ENCODE data around the gene CDHR2.

CDHR2 gene

DNA sequence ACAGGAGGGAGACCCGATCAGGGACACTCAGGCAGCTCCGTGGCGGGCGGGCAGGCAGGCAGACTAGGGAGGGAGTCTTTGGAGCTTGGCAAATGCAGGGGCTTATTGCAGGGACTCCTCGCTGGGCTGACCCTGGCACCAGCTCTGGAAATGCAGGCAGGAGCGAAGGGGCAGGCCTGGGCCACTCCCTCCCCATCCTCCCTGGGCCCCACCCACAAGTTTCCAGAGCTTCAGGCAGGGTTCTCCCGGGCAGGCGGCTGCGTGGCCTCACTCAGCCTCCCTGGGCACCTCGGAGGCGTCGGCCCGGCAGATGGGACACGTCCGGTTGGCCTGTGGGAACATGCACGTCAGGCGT, 20.4 kb upstream of the CDHR2 start:
- H3K27ac ChIP-seq (ENCODE audit: low read depth, low read length): no peak overlapping the region
- peaks cover 2% of the 10 kb centered on the region for H3K79me2 ChIP-seq (ENCODE audit: control insufficient read depth, insufficient read depth, low read length, unreplicated experiment)
- no peak overlapping the region for H2AFZ ChIP-seq (ENCODE audit: low read length, unreplicated experiment)
- H3K4me1 ChIP-seq (ENCODE audit: control insufficient read depth, insufficient read depth, low read length, unreplicated experiment): peaks cover 9% of the 10 kb centered on the region
- H3K4me3 ChIP-seq (ENCODE audit: low read depth, low read length): no peak overlapping the region
- H3K27me3 ChIP-seq (ENCODE audit: insufficient read depth, low read length): no peaks in the 10 kb centered on the region
- H3K36me3 ChIP-seq (ENCODE audit: insufficient read depth, low read length): no peaks in the 10 kb centered on the region

GRCh38 chr5:176529116-176529740, 19.9 kb upstream of the CDHR2 start:
- H3K4me1 ChIP-seq (ENCODE audit: control insufficient read depth, insufficient read depth, low read length, unreplicated experiment): peaks cover 14% of the 10 kb centered on the region
- H3K27ac ChIP-seq (ENCODE audit: low read depth, low read length): no peak overlapping the region
- no peak overlapping the region for H3K4me3 ChIP-seq (ENCODE audit: low read depth, low read length)
- H3K36me3 ChIP-seq (ENCODE audit: insufficient read depth, low read length): no peaks in the 10 kb centered on the region
- H3K27me3 ChIP-seq (ENCODE audit: insufficient read depth, low read length): no peaks in the 10 kb centered on the region
- H3K79me2 ChIP-seq (ENCODE audit: control insufficient read depth, insufficient read depth, low read length, unreplicated experiment): peaks cover 7% of the 10 kb centered on the region
- H2AFZ ChIP-seq (ENCODE audit: low read length, unreplicated experiment): no peak overlapping the region

DNA sequence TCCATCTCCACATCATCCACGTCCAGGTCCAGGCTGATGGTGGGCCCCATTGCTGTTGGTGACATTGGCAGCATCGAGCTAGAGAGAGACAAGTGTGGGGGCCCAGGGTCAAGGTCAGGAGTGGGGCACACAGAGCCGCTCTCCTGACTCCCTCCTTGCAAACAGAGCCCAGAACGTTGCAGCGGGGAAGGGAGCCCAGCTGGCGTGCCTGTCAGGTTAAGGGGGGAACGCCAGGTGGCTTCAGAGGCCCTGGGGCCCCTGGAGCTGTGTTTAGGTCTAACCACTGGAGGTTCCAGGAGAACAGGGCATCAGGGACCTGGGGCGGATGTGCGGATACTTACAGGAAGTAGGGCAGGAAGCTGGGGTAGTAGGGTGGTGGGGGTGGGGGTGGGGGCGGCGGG, 19.4 kb upstream of the CDHR2 start:
- no peaks in the 10 kb centered on the region for H3K36me3 ChIP-seq (ENCODE audit: insufficient read depth, low read length)
- H3K27ac ChIP-seq (ENCODE audit: low read depth, low read length): no peak overlapping the region
- peaks cover 19% of the 10 kb centered on the region for H3K4me1 ChIP-seq (ENCODE audit: control insufficient read depth, insufficient read depth, low read length, unreplicated experiment)
- H2AFZ ChIP-seq (ENCODE audit: low read length, unreplicated experiment): no peak overlapping the region
- H3K27me3 ChIP-seq (ENCODE audit: insufficient read depth, low read length): no peaks in the 10 kb centered on the region
- no peak overlapping the region for H3K4me3 ChIP-seq (ENCODE audit: low read depth, low read length)
- peaks cover 11% of the 10 kb centered on the region for H3K79me2 ChIP-seq (ENCODE audit: control insufficient read depth, insufficient read depth, low read length, unreplicated experiment)

- no peak overlapping the region for H2AFZ ChIP-seq (ENCODE audit: low read length, unreplicated experiment)
- H3K27me3 ChIP-seq (ENCODE audit: insufficient read depth, low read length): no peaks in the 10 kb centered on the region
- H3K36me3 ChIP-seq (ENCODE audit: insufficient read depth, low read length): no peaks in the 10 kb centered on the region
- no peak overlapping the region for H3K4me3 ChIP-seq (ENCODE audit: low read depth, low read length)
- H3K79me2 ChIP-seq (ENCODE audit: control insufficient read depth, insufficient read depth, low read length, unreplicated experiment): peaks cover 18% of the 10 kb centered on the region
- peaks cover 26% of the 10 kb centered on the region for H3K4me1 ChIP-seq (ENCODE audit: control insufficient read depth, insufficient read depth, low read length, unreplicated experiment)
- H3K27ac ChIP-seq (ENCODE audit: low read depth, low read length): no peak overlapping the region
Measured at GRCh38 chr5:176530393-176530982, 18.7 kb upstream of the CDHR2 start.

DNA sequence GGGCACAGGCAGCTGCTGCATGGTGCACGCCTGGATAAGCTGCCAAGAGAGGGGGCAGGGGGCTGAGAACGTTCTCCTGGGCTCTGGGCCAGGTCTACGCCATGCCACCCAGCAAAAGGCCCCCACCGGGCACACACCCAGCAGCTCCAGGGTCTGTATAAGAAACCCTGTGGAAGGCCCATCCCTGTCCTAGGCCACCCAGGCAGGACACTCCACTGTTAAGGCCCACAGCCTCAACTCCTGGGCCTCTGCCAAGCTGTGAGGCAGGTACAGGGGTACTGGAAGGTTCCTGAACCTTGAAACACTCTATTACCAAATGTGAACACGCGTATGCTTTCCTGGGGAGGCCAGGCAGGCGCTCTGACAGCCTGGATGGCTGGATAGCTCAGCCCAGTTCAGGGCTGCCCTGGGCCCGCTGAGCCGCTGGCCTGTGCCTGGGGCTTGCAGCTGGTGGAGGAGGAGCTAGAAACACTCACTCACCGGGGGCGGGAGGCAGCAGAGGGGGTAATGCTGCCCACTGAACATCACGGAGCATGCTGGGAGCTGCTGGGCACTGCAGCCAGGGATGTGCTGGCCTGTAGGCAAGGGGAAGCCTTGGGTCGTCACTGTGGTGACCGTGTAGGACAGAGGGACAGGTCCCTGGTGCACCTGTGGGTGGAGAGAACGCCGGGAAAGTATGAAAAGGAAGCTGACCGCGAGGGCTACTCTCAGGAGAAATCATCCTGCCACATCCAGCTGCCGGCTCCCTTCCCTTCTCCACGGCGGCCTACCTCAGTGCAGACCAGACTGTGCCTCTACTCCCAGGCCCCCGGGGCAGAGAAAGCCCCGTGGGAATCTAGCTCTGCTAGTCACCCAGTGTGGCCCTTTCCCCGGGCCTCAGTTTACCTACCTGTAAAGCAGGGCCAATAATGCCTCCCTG, 17.9 kb upstream of the CDHR2 start:
- Histone ChIP-seq H3K36me3 (ENCODE audit: insufficient read depth, low read length) (no peaks in the 10 kb centered on the region), H2AFZ (ENCODE audit: low read length, unreplicated experiment) (no peak overlapping the region), H3K79me2 (ENCODE audit: control insufficient read depth, insufficient read depth, low read length, unreplicated experiment) (peaks cover 26% of the 10 kb centered on the region), H3K27ac (ENCODE audit: low read depth, low read length) (no peak overlapping the region), H3K4me3 (ENCODE audit: low read depth, low read length) (no peak overlapping the region), H3K27me3 (ENCODE audit: insufficient read depth, low read length) (no peaks in the 10 kb centered on the region), H3K4me1 (ENCODE audit: control insufficient read depth, insufficient read depth, low read length, unreplicated experiment) (peaks cover 29% of the 10 kb centered on the region)

GRCh38 chr5:176531902-176532493, 17.1 kb upstream of the CDHR2 start:
- H3K79me2 ChIP-seq (ENCODE audit: control insufficient read depth, insufficient read depth, low read length, unreplicated experiment): peaks cover 28% of the 10 kb centered on the region

GRCh38 chr5:176532795-176533194, 16.3 kb upstream of the CDHR2 start:
- Histone ChIP-seq H3K4me1 (ENCODE audit: control insufficient read depth, insufficient read depth, low read length, unreplicated experiment) (peaks cover 29% of the 10 kb centered on the region), H3K27ac (ENCODE audit: low read depth, low read length) (no peak overlapping the region), H3K79me2 (ENCODE audit: control insufficient read depth, insufficient read depth, low read length, unreplicated experiment) (peaks cover 28% of the 10 kb centered on the region), H3K27me3 (ENCODE audit: insufficient read depth, low read length) (no peaks in the 10 kb centered on the region), H2AFZ (ENCODE audit: low read length, unreplicated experiment) (no peak overlapping the region), H3K36me3 (ENCODE audit: insufficient read depth, low read length) (no peaks in the 10 kb centered on the region), H3K4me3 (ENCODE audit: low read depth, low read length) (no peak overlapping the region)

More at GRCh38 chr5:176531902-176532493, 17.1 kb upstream of the CDHR2 start:
- no peak overlapping the region for H2AFZ ChIP-seq (ENCODE audit: low read length, unreplicated experiment)
- no peaks in the 10 kb centered on the region for H3K36me3 ChIP-seq (ENCODE audit: insufficient read depth, low read length)
- H3K27me3 ChIP-seq (ENCODE audit: insufficient read depth, low read length): no peaks in the 10 kb centered on the region
- H3K4me1 ChIP-seq (ENCODE audit: control insufficient read depth, insufficient read depth, low read length, unreplicated experiment): peaks cover 29% of the 10 kb centered on the region
- H3K27ac ChIP-seq (ENCODE audit: low read depth, low read length): no peak overlapping the region
- H3K4me3 ChIP-seq (ENCODE audit: low read depth, low read length): no peak overlapping the region

DNA sequence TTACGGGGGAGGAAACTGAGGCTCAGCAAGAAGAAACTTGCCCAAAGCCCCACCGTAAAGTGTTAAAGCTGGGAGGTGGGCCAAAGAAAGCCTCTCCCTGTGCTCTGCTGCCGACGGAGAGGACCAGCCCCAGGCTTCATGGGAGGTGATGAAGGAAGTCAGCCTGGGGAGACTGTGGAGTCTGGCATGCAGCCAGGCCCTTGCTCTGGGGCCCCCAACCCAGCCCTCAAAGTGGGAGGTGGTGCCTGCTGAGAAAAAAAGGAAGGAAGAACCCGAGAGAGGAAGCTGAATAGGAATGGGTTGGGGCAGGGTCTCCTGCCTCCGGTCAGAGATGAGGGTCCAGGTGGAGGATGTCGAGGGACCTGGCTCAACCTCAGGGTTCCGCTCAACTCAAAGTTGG, 15.8 kb upstream of the CDHR2 start:
- Histone ChIP-seq H3K79me2 (ENCODE audit: control insufficient read depth, insufficient read depth, low read length, unreplicated experiment) (peaks cover 28% of the 10 kb centered on the region), H3K27me3 (ENCODE audit: insufficient read depth, low read length) (no peaks in the 10 kb centered on the region)

DNA sequence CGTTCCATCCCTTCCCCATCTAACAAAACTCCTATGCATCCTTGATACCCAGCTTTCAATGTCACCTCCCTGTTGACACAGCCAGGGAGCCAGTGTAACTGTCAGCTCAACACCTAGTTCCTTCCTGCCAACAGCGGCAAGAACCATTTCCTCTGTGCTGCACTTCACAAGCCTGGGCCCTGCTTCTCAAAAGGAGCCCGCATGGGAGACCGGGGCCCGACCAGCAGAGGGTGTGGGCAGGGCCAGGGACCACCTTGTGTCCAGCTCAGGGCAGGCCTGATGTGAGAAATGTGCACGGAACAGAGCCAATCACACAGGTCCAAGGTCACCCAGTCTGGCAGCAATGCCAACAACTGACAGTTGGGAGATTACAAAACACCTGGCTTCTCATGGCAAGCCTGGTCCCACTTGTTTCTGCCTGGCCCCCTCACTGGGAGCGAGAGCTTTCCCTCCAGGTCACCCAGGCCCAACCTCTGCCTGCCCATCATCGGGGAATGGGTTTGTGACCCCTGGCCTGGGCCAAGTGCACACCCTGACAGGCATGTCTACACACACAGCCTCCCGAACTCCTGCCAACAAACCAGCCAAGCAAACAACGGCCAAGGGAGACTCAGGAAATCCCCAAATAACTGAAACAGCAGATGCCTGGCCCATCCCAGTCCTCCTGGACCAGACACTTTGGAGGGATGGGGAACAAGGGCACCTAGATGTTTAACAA, 15.1 kb upstream of the CDHR2 start:
- Histone ChIP-seq H3K27me3 (ENCODE audit: insufficient read depth, low read length) (no peaks in the 10 kb centered on the region), H3K36me3 (ENCODE audit: insufficient read depth, low read length) (no peaks in the 10 kb centered on the region), H2AFZ (ENCODE audit: low read length, unreplicated experiment) (no peak overlapping the region), H3K79me2 (ENCODE audit: control insufficient read depth, insufficient read depth, low read length, unreplicated experiment) (peaks cover 28% of the 10 kb centered on the region), H3K4me1 (ENCODE audit: control insufficient read depth, insufficient read depth, low read length, unreplicated experiment) (peaks cover 38% of the 10 kb centered on the region), H3K4me3 (ENCODE audit: low read depth, low read length) (no peak overlapping the region), H3K27ac (ENCODE audit: low read depth, low read length) (no peak overlapping the region)

More for the DNA sequence above, 15.8 kb upstream of the CDHR2 start:
- H2AFZ ChIP-seq (ENCODE audit: low read length, unreplicated experiment): no peak overlapping the region
- H3K4me1 ChIP-seq (ENCODE audit: control insufficient read depth, insufficient read depth, low read length, unreplicated experiment): peaks cover 32% of the 10 kb centered on the region
- H3K4me3 ChIP-seq (ENCODE audit: low read depth, low read length): no peak overlapping the region
- H3K36me3 ChIP-seq (ENCODE audit: insufficient read depth, low read length): no peaks in the 10 kb centered on the region
- no peak overlapping the region for H3K27ac ChIP-seq (ENCODE audit: low read depth, low read length)

GRCh38 chr5:176534640-176535039, 14.5 kb upstream of the CDHR2 start:
- Histone ChIP-seq H3K27ac (ENCODE audit: low read depth, low read length) (no peak overlapping the region), H3K27me3 (ENCODE audit: insufficient read depth, low read length) (no peaks in the 10 kb centered on the region), H3K36me3 (ENCODE audit: insufficient read depth, low read length) (no peaks in the 10 kb centered on the region), H2AFZ (ENCODE audit: low read length, unreplicated experiment) (no peak overlapping the region), H3K4me3 (ENCODE audit: low read depth, low read length) (no peak overlapping the region), H3K79me2 (ENCODE audit: control insufficient read depth, insufficient read depth, low read length, unreplicated experiment) (peaks cover 28% of the 10 kb centered on the region), H3K4me1 (ENCODE audit: control insufficient read depth, insufficient read depth, low read length, unreplicated experiment) (peaks cover 39% of the 10 kb centered on the region)
